Lower lobe of right lung (tissue), 2 donors: ENCODE data around the gene HAPLN3. TPM values are rescaled to one million over a fixed set of nuclear protein-coding genes. Genes with fewer than 3 reads are reported as not detected.

Source experiments
- ATAC-seq, 2 donors: fragments of 200-7000 bp; cut with Tn5 transposase; one replicate each; pipeline ENCODE4 v1.9.1; 2020 to 2022; ENCODE audit warnings: mild to moderate bottlenecking in 2 of 2, moderate library complexity in 2 of 2
- DNase-seq: peaks from one replicate; pipeline ENCODE4 v3.0.0-alpha.2; 2020
- H3K27ac ChIP-seq: fragments of 200-600 bp; one replicate; pipeline ENCODE4 v1.8.0; 2022
- H3K27me3 ChIP-seq: fragments of 200-600 bp; one replicate; pipeline ENCODE4 v1.8.0; 2022; ENCODE audit warnings: low read depth
- H3K36me3 ChIP-seq: fragments of 200-600 bp; one replicate; pipeline ENCODE4 v1.8.0; 2022; ENCODE audit warnings: mild to moderate bottlenecking
- H3K4me1 ChIP-seq: fragments of 200-600 bp; one replicate; pipeline ENCODE4 v1.8.0; 2022
- H3K4me3 ChIP-seq: fragments of 200-600 bp; one replicate; pipeline ENCODE4 v1.8.0; 2022; ENCODE audit warnings: mild to moderate bottlenecking
- H3K9me3 ChIP-seq: fragments of 200-600 bp; one replicate; pipeline ENCODE4 v1.8.0; 2022
- intact Hi-C: fragments of 100-400 bp; cut with DNase I; formaldehyde crosslinking; loops from one replicate; pipeline ENCODE4 v1.11.0; 2022
- total RNA-seq: library from RNA; stranded (reverse); fragmentation: NEBNext Ultra II Directional; extraction: Animal tissue kit (Norgen Biotek cat#: 25700); gene quantifications from one replicate; pipeline ENCODE4 v1.2.1, GENCODE V29; 2021
- TF ChIP-seq, protein P1 (sequence below): fragments of 200-600 bp; IDR thresholded peaks from one replicate; pipeline ENCODE4 v1.8.0; 2022; ENCODE audit warnings: antibody characterized with exemption, mild to moderate bottlenecking
- donor health status: DM: no; HTN: yes; CAD: no; lungs with severe emphysema.

Gene HAPLN3
- total RNA-seq, 1 donor from 2014 or later = 2.7 TPM

DNA sequence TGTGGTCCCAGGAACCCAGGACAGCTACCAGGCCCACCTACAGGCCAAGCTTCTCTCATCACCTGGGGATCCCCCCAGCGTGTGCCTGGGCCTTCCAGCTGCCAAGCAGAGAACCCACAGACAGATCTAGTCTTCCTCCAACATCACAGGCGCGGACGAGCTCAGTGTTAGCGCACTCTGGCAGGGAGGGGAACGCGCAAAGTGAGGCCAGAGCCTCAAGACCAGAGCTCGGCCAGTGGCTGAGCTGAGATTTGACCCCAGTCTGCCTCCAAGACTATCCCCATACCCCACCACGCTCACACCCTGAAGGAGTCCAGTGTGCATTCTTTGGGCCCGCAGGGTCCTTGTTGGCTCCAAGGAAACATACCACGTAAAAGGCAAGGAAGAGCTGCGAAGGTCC, 12.8 kb upstream of the HAPLN3 start:
- Histone ChIP-seq H3K36me3 (peaks cover 21% of the 10 kb centered on the region), H3K4me1 (peaks cover 31% of the 10 kb centered on the region), H3K4me3 (no peak overlapping the region), H3K27me3 (no peaks in the 10 kb centered on the region), H3K27ac (no peak overlapping the region), H3K9me3 (no peaks in the 10 kb centered on the region)
- DNase-seq (no peak), ATAC-seq (no peak)
- intact Hi-C loops = no loop called here
- TF ChIP-seq, protein P1, sequence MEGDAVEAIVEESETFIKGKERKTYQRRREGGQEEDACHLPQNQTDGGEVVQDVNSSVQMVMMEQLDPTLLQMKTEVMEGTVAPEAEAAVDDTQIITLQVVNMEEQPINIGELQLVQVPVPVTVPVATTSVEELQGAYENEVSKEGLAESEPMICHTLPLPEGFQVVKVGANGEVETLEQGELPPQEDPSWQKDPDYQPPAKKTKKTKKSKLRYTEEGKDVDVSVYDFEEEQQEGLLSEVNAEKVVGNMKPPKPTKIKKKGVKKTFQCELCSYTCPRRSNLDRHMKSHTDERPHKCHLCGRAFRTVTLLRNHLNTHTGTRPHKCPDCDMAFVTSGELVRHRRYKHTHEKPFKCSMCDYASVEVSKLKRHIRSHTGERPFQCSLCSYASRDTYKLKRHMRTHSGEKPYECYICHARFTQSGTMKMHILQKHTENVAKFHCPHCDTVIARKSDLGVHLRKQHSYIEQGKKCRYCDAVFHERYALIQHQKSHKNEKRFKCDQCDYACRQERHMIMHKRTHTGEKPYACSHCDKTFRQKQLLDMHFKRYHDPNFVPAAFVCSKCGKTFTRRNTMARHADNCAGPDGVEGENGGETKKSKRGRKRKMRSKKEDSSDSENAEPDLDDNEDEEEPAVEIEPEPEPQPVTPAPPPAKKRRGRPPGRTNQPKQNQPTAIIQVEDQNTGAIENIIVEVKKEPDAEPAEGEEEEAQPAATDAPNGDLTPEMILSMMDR = no peak

- intact Hi-C loops = no loop called here
- Histone ChIP-seq H3K36me3 (peaks cover 21% of the 10 kb centered on the region), H3K4me1 (peaks cover 24% of the 10 kb centered on the region), H3K27me3 (no peaks in the 10 kb centered on the region), H3K4me3 (no peak overlapping the region), H3K27ac (no peak overlapping the region), H3K9me3 (no peaks in the 10 kb centered on the region)
- ATAC-seq = no peak
- TF ChIP-seq, protein P1 = no peak
- DNase-seq = no peak
These were observed 11.8 kb upstream of the HAPLN3 start for GRCh38 chr15:88907111-88907510.

DNA sequence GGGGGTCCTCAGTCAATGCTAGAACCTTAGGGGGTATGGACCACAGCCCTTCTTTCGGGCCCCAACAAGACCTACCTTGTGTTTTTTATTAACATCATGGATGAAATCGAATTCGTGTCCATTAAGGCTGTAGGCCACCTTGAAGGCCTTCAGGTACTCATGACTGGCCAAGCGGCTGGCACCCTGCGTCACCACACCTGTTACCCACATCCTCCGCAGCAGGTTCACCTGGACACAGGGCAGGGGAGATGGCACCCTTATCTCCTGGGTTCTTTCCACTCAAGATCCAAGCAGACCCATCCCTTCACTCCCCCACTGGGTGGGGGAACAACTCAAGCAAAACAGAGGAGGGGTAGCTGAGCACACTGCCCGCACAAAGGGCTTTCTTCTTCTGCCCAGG, 11.2 kb upstream of the HAPLN3 start:
- Histone ChIP-seq H3K4me3 (no peak overlapping the region), H3K27me3 (no peaks in the 10 kb centered on the region), H3K4me1 (peaks cover 18% of the 10 kb centered on the region), H3K9me3 (no peaks in the 10 kb centered on the region), H3K36me3 (peaks cover 23% of the 10 kb centered on the region), H3K27ac (no peak overlapping the region)
- DNase-seq (no peak), ATAC-seq (no peak)
- intact Hi-C loops = no loop called here
- TF ChIP-seq, protein P1 = no peak

GRCh38 chr15:88906130-88906529, 10.8 kb upstream of the HAPLN3 start:
- Histone ChIP-seq H3K27me3 (no peaks in the 10 kb centered on the region), H3K4me1 (peaks cover 17% of the 10 kb centered on the region), H3K36me3 (peaks cover 27% of the 10 kb centered on the region), H3K9me3 (no peaks in the 10 kb centered on the region), H3K4me3 (no peak overlapping the region), H3K27ac (no peak overlapping the region)
- DNase-seq = no peak
- TF ChIP-seq, protein P1 = no peak
- ATAC-seq = no peak
- intact Hi-C loops = no loop called here

GRCh38 chr15:88905576-88905975, 10.2 kb upstream of the HAPLN3 start:
- Histone ChIP-seq H3K27me3 (no peaks in the 10 kb centered on the region), H3K4me1 (peaks cover 12% of the 10 kb centered on the region), H3K27ac (no peak overlapping the region), H3K36me3 (peaks cover 27% of the 10 kb centered on the region), H3K9me3 (no peaks in the 10 kb centered on the region), H3K4me3 (no peak overlapping the region)
- ATAC-seq = no peak
- intact Hi-C loops = no loop called here
- DNase-seq = no peak
- TF ChIP-seq, protein P1 = no peak
